ENCODE measurements around the gene SMTN. TPM values are rescaled to one million over a fixed set of nuclear protein-coding genes. Genes with fewer than 3 reads are reported as not detected.
A peak's percentile ranks its signal among the peaks of the same experiment; 100 is the strongest.

SMTN gene
- total and polyA plus RNA-seq, 2 donors (not counting 3 experiments of a cell fraction or from before 2014, with no cell fraction given): 59.0 to 197 TPM

- Histone ChIP-seq H3K27me3 (ENCODE audit: control insufficient read depth in 2 of 2, insufficient read depth in 2 of 2, low read length in 2 of 2) (no peaks in the 10 kb centered on the region), H3K9me1 (replicated peaks; ENCODE audit: control insufficient read depth, extremely low read depth, insufficient read depth, low read length) (no peaks in the 10 kb centered on the region), H3K9ac (replicated peaks; ENCODE audit: extremely low read depth, insufficient read depth, low read length) (peak overlapping the region; percentile 93), H3K9me3 (replicated peaks; ENCODE audit: control insufficient read depth, insufficient read depth, low read length) (no peaks in the 10 kb centered on the region), H3K79me2 (ENCODE audit: control insufficient read depth, insufficient read depth, low read length) (peaks cover 65% of the 10 kb centered on the region), H2AFZ (ENCODE audit: low read depth, low read length) (no peak overlapping the region), H3K4me2 (ENCODE audit: insufficient read depth, low read length) (peak overlapping the region; percentile 74), H3K4me1 (ENCODE audit: control insufficient read depth, extremely low read depth, insufficient read depth, low read length) (peaks cover 33% of the 10 kb centered on the region), H3K36me3 (ENCODE audit: control insufficient read depth in 2 of 2, extremely low read depth in 1 of 2, insufficient read depth in 2 of 2, low read length in 2 of 2) (peaks cover 8% of the 10 kb centered on the region in 2 experiments), H3K4me3 (replicated peaks in 1 of 3; ENCODE audit: insufficient read depth in 1 of 3, low read depth in 1 of 3, low read length in 3 of 3) (peak overlapping the region; percentile 47 to 85 (median 65)), H4K20me1 (replicated peaks; ENCODE audit: control insufficient read depth, extremely low read depth, insufficient read depth, low read length) (no peaks in the 10 kb centered on the region), H3K27ac (ENCODE audit: insufficient read depth, low read depth, low read length) (peak overlapping the region; percentile 96)
- BruUV-seq (replicated peaks): no TSS peak
- ChIA-PET CTCF (interaction anchor here (0.6 to 5.9 kb wide), 26 partner anchors 10 to 416 kb away, joined by 3 to 150 read pairs (median 4); partner anchors contain the start of genes MORC2, SELENOM and TUG1), POLR2A (interaction anchor here (0.7 to 3.1 kb wide), 5 partner anchors 36 to 142 kb away, joined by 3 to 44 read pairs (median 6); partner anchors contain the start of genes MORC2 and TUG1)
- intact Hi-C loops (cut with micrococcal nuclease) (loop anchor here (1.0 kb wide), 2 partner anchors 113 to 447 kb away; partner anchors contain the start of genes SLC35E4 and TUG1), dilution Hi-C loops (cut with MboI; ENCODE audit: extremely low pct_ligation_motif_present, low sequenced_read_pairs) (no loop called here)
- no peak for TF ChIP-seq POLR2AphosphoS5 (IDR thresholded peaks at IDR 0.05; ENCODE audit: insufficient read depth, low read depth, low read length)
- no peak for TF ChIP-seq FOS (IDR thresholded peaks at IDR 0.05; ENCODE audit: borderline replicate concordance, insufficient read depth, low read length)
- TF ChIP-seq, protein P1, sequence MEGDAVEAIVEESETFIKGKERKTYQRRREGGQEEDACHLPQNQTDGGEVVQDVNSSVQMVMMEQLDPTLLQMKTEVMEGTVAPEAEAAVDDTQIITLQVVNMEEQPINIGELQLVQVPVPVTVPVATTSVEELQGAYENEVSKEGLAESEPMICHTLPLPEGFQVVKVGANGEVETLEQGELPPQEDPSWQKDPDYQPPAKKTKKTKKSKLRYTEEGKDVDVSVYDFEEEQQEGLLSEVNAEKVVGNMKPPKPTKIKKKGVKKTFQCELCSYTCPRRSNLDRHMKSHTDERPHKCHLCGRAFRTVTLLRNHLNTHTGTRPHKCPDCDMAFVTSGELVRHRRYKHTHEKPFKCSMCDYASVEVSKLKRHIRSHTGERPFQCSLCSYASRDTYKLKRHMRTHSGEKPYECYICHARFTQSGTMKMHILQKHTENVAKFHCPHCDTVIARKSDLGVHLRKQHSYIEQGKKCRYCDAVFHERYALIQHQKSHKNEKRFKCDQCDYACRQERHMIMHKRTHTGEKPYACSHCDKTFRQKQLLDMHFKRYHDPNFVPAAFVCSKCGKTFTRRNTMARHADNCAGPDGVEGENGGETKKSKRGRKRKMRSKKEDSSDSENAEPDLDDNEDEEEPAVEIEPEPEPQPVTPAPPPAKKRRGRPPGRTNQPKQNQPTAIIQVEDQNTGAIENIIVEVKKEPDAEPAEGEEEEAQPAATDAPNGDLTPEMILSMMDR (IDR thresholded peaks at IDR 0.05; ENCODE audit: extremely low read depth in 1 of 2, insufficient read depth in 1 of 2, low read depth in 1 of 2, low read length in 2 of 2): peak; percentile 56 to 82
- peak; percentile 5 for TF ChIP-seq POLR2A (IDR thresholded peaks at IDR 0.05; ENCODE audit: low read depth, low read length)
- peak; percentile 55 for DNase-seq (ENCODE audit: low read depth, low spot score)
- no peak for FAIRE-seq
Measured at GRCh38 chr22:31082606-31083376, 1.7 kb downstream of the SMTN start.
